RCC 7860 (cell line): ENCODE measurements around the gene C1orf35.

Experiments used
- DNase-seq: peaks from one replicate; pipeline ENCODE4 v3.0.0-alpha.2; 2015; ENCODE audit warnings: low spot score
- FAIRE-seq: peaks from 2 replicates; lab custom pipeline; 2012; peaks lifted over from hg19 to GRCh38; lab: Jason Lieb, UNC

C1orf35 gene

GRCh38 chr1:228064741-228065542 lies 38.2 kb downstream of the C1orf35 start:
- no peak for FAIRE-seq
- DNase-seq: no peak

GRCh38 chr1:228064296-228064695 lies 38.8 kb downstream of the C1orf35 start:
- FAIRE-seq (no peak), DNase-seq (no peak)

- FAIRE-seq (no peak), DNase-seq (no peak)
These were observed 39.6 kb downstream of the C1orf35 start for GRCh38 chr1:228063251-228064191.

GRCh38 chr1:228062812-228063211 lies 40.3 kb downstream of the C1orf35 start:
- FAIRE-seq (no peak), DNase-seq (no peak)

- DNase-seq (no peak), FAIRE-seq (no peak)
These were observed 40.9 kb downstream of the C1orf35 start for GRCh38 chr1:228062085-228062791.

- FAIRE-seq: no peak
- DNase-seq: no peak
These were observed 41.6 kb downstream of the C1orf35 start for GRCh38 chr1:228061411-228062084.

- DNase-seq (no peak), FAIRE-seq (no peak)
These were observed 42.5 kb downstream of the C1orf35 start for GRCh38 chr1:228060458-228061190.

- FAIRE-seq (no peak), DNase-seq (no peak)
These were observed 43.3 kb downstream of the C1orf35 start for GRCh38 chr1:228059634-228060457.

GRCh38 chr1:228058949-228059633 lies 44.0 kb downstream of the C1orf35 start:
- no peak for FAIRE-seq

GRCh38 chr1:228058172-228058948 lies 44.8 kb downstream of the C1orf35 start:
- FAIRE-seq (no peak), DNase-seq (no peak)

More at GRCh38 chr1:228058949-228059633, 44.0 kb downstream of the C1orf35 start:
- DNase-seq: no peak
